Skeletal muscle cell (primary cell): ENCODE data around the gene APMAP.

Experiments
- DNase-seq: peaks from one replicate; pipeline ENCODE4 v3.0.0-alpha.2; 2010; ENCODE audit warnings: low read depth
- H3K4me3 ChIP-seq: 2 replicates; pipeline ENCODE4 v1.5.1; 2011; ENCODE audit warnings: low read depth, mild to moderate bottlenecking, control low read depth, low read length, moderate library complexity

The APMAP gene

DNA sequence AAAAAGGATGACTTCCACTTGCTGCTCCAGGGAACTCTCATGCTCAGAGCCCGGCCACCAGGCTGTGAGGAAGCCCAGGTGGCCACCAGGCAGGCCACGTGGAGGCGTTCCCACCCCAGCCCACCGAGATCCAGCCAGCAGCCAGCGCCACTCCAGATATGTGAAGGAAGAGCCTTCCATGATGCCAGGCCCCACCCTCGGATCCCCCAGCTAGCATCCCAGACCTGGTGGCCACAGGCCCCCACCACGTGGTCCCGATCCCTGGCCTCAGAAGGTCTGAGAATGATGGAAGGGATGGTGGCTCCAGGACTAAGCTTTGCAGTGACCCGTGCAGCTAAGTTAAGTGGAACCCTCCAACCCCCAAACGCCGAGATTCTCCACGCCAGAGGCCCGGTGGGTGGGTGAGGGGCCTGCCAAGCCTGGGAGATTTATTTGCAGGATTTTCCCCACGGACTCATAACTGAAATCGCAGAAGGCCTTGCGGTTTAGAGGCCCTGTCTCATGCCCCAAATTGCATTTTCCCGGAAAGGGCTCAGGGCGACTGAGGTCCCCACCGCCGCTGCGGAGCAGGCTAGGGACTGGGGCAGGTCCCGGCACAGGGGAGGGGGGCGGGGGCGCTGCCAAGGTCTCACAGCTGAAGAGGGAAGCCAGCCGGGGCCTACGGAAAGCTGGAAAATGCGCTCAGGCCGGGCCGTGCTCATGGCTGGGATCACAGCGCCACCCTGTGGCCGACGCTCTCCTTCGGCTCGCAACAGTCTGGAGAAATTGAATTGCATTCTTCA is 74.6 kb downstream of the APMAP start:
- DNase-seq, result peak; percentile 17
- H3K4me3 ChIP-seq, result no peak overlapping the region

DNA sequence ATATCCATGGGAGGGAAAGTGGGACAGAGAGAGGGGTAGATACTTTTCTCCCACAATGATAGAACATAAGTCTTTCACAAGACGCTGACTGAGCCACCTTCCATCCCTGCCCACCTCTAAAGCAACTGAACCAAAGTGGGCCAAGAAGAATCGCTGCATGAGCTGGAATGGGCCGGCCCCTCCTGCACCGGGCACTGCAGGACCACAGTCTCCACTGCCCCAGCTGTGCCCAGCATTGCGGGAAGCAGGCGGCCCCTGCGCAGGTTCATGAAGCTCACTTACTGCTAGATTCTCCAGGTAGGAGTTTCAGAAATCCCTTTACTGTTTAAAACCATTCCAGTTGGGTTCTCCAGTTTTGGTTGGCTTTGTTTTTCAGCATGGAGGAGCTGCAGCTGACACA is 75.5 kb downstream of the APMAP start:
- no peak for DNase-seq
- H3K4me3 ChIP-seq, result no peak overlapping the region

DNA sequence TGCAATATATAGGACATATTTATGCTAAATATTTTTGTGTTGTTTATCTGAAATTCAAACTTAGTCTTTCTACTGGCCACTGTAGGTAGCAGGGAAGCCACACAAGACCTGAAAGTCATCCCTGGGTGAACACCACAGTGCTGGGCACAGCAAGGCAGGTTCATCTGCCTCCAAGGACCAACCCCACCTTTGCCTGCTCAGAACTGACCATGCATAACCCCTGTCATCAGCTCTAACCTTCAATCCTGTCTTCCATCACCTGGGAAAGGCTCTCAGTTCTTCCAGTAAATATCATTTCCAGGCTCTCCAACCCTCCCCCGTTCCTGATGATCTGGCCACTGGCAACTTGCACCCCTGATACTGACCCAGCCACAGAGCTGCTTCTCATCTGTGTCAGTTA is 76.1 kb downstream of the APMAP start:
- DNase-seq, result no peak
- H3K4me3 ChIP-seq, result no peak overlapping the region

DNA sequence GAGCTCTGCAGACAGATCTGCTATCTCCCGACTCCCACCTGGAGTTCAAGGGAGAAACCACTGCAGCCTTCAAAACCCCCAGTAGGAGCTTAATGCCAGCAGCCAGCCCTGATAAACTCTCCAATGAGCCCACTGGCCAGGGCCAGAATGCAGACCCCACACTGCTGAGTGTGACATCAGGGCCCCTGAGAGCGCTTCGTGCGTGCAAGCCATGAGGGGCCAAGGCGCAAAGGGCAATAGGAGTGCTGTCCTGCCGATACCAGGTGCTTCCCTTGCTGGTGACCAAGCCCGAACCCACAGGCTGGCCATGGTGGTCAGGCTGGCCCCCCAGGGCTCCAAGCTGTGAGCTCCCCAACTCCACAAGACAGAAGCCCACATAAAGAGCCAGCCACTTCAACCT is 76.7 kb downstream of the APMAP start:
- no peak for DNase-seq
- H3K4me3 ChIP-seq, result no peak overlapping the region

DNA sequence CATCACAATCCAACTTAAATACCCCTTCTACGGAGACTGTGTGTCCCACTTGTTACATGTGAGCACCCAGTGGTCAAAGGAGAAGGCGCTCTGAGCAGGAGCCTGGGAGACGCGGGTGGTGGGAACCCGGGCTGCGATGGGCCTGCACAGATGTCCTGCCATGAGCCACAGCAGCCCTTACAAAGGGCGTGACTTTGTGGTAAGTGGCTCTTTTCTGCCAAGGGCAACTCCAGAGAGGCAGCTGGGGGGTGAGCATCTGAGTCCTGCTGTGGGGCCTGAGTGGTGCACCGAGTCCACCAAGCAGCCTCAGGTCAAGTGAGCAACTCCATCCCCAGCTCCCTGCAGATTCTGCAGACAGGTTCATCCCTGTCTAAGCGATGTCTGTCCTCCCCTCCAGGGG is 77.1 kb downstream of the APMAP start:
- no peak for DNase-seq
- H3K4me3 ChIP-seq, result no peak overlapping the region

DNA sequence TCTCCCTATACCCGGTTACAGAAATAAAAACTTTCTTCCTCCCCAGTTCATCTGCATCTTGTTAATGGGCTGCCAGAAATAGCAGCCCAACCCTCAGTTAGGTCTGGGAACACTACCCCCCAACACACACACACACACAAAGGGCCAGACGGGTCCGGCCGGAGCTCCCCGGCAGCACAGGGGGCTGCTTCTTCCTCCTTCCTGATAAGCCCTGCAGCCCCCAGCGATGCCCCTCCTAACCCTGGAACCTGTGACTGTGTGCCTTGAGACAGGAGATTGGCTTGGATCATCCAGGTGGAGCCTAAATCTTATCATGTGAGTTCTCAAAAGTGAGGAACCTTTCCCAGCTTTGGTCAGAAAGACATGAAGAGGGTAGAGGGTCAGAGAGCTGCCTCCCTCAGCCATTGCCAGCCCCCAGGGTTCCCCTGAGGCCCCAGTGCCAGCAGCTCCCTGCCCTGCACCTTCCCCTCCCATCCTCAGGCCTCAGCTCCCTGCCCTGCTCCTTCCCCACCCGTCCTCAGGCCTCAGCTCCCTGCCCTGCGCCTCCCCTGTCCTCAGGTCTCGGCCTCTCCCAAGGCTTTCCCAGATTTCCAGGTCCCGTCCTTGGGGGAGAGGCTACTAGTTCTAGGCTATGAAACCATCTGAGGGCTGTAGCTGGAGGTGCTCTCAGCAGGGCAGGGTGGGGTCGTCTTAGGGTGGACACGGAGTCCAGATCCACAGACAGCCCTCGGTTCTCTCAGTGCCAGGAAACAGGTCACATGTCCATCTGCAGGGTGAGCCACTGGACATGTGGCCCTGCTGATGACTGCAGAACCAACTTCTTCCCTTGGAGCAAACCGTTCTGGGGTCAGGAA is 77.9 kb downstream of the APMAP start:
- no peak overlapping the region for H3K4me3 ChIP-seq
- DNase-seq, result no peak

DNA sequence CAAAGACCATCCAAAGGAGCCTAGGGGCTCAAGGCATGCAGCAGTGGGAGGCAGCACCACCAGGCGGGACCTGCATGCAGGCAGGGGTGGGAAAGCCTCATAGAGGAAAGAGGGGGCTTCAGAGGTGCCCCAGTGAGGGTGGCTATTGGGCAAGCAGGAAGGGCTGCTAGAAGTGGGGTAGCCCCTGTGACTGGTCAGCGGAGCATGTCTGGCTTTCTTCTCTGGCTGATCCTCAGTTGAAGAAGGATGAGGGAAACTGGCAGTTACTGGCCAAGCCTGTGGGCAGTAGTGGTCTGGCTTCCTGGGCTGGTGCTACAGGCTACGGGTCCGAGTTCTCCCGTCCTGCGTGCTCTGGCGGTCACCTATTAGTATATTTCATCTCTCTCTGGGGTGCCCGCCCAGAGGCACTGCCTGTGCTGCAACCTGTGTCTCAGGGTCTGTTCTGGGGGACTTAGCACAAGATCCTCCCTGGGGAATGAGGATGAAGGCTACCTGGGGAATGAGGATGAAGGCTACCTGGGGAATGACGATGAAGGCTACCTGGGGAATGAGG is 79.4 kb downstream of the APMAP start:
- no peak for DNase-seq
- H3K4me3 ChIP-seq, result no peak overlapping the region
